NB4 (cell line): Measurements from ENCODE around the gene NFIA.
A peak's percentile ranks its signal among the peaks of the same experiment; 100 is the strongest.
"Not testable (repeated sequence)": the region's sequence is repeated elsewhere in the genome, so short reads cannot be mapped to it uniquely, and the experiment has no call there.

Experiments used
- DNase-seq: peaks from one replicate; pipeline ENCODE4 v3.0.0; 2010; ENCODE audit warnings: low read depth
- H3K4me3 ChIP-seq: one replicate; pipeline ENCODE4 v1.5.1; 2011; ENCODE audit warnings: mild to moderate bottlenecking, low read depth, low read length, moderate library complexity
- MYC ChIP-seq: IDR thresholded peaks from 2 replicates; pipeline ENCODE4 v1.6.1; 2011; ENCODE audit warnings: low read depth, low read length
- POLR2A ChIP-seq: IDR thresholded peaks from 2 replicates; pipeline ENCODE4 v1.6.1; 2011; ENCODE audit warnings: mild to moderate bottlenecking; ENCODE audit not compliant: insufficient read length; ENCODE audit errors: extremely low read depth
- TF ChIP-seq, protein P1 (sequence below): IDR thresholded peaks from one replicate; pipeline ENCODE4 v1.5.1; 2012; ENCODE audit warnings: low read depth, low read length
- TF ChIP-seq, protein P2 (sequence below): IDR thresholded peaks from 2 replicates; pipeline ENCODE4 v1.6.1; 2011; ENCODE audit warnings: low read depth, low read length

Gene NFIA

DNA sequence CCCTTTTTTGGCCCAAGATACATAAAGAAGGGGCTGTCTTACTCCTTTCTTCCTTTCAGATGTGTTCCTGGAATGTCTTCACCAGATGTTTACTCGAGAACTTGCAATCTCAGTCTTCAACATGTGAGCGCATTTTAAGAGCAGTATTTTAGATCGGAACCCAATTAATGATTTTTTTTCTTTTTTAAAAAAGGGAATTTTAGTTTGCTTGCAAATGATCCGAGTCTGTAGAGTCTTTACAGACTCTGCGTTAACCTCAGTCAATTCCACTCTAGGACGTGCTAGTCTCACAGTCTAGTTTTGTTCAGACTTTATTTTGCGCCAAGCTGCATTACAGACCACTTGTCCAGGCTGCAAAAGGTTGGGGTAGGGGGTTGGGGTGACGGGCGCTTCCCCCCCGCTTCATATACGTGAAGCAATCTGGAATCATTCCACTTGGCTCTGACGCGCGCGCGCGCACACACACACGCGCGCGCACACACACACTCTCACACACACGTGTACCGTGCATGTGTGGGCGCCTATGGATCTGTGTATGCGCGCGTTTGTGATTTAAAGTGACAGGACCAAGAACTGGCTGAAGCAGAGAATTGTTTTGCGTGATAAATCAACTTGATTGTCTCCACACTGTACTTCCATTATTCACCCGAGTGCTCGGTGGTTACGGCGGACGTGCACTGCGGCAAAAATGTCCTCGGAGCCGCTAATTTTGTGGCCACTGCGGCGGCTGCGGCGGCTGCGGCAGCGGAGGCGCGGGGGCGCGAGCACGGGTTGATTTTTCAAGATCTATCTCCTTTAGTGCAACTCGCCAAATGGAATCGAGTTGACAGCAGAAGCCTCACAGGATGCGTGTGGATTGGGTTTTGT lies 25.6 kb upstream of the NFIA start:
- DNase-seq: peak; percentile 39
- peak overlapping the region; percentile 40 for H3K4me3 ChIP-seq
- TF ChIP-seq, protein P1, sequence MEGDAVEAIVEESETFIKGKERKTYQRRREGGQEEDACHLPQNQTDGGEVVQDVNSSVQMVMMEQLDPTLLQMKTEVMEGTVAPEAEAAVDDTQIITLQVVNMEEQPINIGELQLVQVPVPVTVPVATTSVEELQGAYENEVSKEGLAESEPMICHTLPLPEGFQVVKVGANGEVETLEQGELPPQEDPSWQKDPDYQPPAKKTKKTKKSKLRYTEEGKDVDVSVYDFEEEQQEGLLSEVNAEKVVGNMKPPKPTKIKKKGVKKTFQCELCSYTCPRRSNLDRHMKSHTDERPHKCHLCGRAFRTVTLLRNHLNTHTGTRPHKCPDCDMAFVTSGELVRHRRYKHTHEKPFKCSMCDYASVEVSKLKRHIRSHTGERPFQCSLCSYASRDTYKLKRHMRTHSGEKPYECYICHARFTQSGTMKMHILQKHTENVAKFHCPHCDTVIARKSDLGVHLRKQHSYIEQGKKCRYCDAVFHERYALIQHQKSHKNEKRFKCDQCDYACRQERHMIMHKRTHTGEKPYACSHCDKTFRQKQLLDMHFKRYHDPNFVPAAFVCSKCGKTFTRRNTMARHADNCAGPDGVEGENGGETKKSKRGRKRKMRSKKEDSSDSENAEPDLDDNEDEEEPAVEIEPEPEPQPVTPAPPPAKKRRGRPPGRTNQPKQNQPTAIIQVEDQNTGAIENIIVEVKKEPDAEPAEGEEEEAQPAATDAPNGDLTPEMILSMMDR: no peak
- TF ChIP-seq POLR2A (no peak), MYC (no peak)
- TF ChIP-seq, protein P2, sequence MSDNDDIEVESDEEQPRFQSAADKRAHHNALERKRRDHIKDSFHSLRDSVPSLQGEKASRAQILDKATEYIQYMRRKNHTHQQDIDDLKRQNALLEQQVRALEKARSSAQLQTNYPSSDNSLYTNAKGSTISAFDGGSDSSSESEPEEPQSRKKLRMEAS: no peak

DNA sequence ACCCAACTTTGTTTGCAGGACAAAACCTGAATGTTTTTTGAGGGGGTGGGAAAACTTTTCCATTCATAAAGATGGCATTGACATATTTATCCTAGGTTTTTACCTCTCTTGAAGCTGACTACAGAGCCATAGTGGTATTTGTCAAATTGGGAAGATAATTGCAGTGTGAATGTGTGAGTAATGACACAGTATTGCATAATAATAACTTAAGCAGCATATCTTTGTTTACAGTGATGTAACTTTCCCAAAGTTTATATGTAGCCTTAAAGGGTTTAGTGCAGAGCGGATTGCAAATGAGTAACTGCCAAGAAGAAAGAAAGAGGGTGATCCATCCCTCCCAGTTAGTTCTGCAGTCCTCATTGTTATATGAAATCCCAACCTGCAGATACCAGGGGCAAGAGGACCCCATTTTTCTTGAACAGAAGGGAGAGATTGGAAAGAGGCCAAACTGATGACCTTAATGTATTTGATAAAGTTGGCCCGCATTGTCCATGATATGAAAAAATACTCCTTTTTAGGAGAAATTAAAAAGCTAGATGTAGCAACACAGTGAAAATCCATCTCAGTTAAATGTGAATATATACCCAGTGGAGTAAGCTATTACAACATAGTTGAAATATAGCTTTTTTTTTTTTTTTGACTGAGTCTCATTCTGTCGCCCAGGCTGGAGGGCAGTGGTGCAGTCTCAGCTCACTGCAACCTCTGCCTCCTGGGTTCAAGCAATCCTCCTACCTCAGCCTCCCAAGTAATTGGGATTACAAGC lies 23.7 kb upstream of the NFIA start:
- DNase-seq: peak; percentile 33
- H3K4me3 ChIP-seq: no peak overlapping the region
- TF ChIP-seq POLR2A (no peak), MYC (no peak)
- TF ChIP-seq, protein P2: no peak
- TF ChIP-seq, protein P1: no peak

DNA sequence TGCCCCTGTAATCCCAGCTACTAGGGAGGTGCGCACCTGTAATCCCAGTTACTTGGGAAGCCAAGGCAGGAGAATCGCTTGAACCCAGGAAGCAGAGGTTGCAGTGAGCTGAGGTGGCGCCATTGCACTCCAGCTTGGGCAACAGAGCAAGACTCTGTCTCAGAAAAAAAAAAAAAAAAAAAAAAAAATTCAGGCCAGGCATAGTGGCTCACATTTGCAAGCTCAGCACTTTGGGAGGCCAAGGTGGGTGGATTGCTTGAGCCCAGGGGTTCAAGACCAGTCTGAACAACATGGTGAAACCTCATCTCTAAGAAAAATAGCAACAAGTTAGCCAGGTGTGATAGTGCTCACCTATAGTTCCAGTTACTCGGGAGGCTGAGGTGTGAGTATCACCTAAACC lies 20.8 kb upstream of the NFIA start:
- DNase-seq, H3K4me3 ChIP-seq: not testable (repeated sequence)

DNA sequence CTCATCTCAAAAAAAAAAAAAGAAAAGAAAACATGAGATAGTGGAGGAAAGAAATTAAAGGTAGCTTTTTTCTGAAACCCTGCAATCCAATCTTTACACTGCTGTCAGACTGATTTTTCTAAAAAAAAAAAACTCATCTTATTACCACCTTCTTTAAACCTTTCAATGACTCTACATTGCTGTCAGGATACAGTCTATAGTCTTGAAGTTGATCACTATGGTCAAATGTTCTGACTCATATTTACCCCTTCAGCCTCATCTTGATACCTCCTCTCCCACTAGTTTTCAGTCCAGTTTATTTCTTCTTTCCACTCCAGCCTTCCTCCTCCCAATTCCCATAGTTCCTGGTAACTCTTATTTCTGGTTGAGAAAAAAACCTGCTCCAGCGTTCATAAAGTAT lies 17.7 kb upstream of the NFIA start:
- TF ChIP-seq, protein P2: no peak
- TF ChIP-seq, protein P1: no peak
- no peak for TF ChIP-seq POLR2A
- TF ChIP-seq MYC: no peak
- no peak overlapping the region for H3K4me3 ChIP-seq
- no peak for DNase-seq

DNA sequence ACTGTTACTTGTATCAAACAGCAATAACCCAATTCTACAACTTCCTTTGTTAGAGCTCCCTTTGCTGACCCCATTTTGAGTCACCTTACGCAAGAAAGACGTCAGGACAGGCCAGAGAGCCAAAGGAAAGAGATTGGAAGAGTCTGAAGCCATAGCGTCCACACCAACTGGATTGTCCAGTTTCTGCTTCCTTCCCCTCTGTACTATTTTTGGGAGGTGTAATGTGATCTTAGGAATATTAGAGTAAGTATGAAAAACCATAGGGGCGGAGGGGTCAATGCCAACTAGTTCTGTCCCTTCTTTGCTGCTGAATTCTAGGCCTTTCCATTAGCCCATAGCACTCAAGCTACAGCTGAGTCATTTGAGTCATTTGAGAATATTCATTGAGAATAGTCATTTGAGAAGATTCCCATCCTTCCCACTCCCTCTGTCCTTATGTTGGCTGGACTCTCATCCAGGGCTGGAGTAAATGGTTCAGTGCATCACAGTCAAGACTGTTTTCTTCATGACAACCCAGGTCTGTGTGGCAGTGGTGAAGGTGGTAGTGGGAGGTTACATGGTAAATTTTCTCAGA lies 14.8 kb upstream of the NFIA start:
- DNase-seq: no peak
- TF ChIP-seq MYC (no peak), POLR2A (no peak)
- TF ChIP-seq, protein P2: no peak
- H3K4me3 ChIP-seq: no peak overlapping the region

DNA sequence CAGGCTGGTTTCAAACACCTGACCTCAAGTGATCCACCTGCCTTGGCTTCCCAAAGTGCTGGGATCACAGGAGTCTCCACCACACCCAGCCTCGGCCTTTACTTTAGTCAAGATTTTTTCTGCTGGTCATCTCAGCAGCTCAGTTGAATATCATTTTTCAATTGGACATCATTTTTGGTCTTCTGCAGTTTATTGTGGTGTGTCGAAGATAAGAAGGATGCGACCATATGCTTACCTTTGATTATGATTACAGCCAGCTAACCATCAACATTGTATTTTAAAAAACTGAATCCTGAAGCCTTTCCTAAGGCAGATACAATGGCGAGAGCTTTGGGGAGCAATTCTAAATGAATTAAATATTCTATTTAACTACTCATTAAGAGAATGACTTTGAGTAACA lies 12.3 kb upstream of the NFIA start:
- no peak for DNase-seq
- TF ChIP-seq, protein P2: no peak
- no peak overlapping the region for H3K4me3 ChIP-seq
